ENCODE measurements around the gene APEX1. TPM values are rescaled to one million over a fixed set of nuclear protein-coding genes. Genes with fewer than 3 reads are reported as not detected.

APEX1 gene
- total RNA-seq, 1 experiment from 2014 or later, result 340 TPM

DNA sequence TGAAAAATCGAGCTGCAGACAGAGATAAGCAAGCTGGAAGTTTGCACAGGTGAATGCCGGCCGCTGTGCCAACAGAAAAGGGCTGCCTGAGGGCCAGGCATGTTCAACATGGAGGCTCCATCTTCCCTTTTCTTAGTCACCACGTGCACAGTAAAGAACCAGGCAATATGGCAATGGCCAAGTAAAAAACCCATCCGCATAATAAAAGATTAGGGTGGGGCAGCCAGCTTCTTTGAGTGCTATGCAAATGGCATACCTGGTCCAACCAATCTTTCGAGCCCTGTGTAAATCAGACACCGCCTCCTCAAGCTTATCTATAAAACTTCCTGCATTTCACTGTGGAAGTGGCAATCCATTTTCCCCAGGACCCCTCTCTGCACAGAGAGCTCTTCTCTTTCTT is 30.9 kb downstream of the APEX1 start:
- Histone ChIP-seq H3K23ac (ENCODE audit: insufficient read length, low read depth, low read length) (no peak overlapping the region), H2BK5ac (ENCODE audit: insufficient read length, low read length) (no peak overlapping the region), H3K27me3 (ENCODE audit: insufficient read depth, low read length) (no peaks in the 10 kb centered on the region), H4K20me1 (ENCODE audit: control insufficient read depth, insufficient read depth, insufficient read length) (no peaks in the 10 kb centered on the region), H3K79me2 (ENCODE audit: insufficient read depth, low read length) (no peaks in the 10 kb centered on the region), H4K5ac (ENCODE audit: insufficient read length, low read depth, low read length) (no peak overlapping the region), H3K4me1 (ENCODE audit: insufficient read depth, low read length) (peaks cover 7% of the 10 kb centered on the region; the same call in 1 of the 2 replicates), H4K8ac (replicated peaks; ENCODE audit: insufficient read length, low read depth, low read length) (no peak overlapping the region), H3K9ac (ENCODE audit: extremely low read depth, insufficient read length, low read length) (no peak overlapping the region), H3K23me2 (ENCODE audit: insufficient read length, low read depth, low read length, poor library complexity, severe bottlenecking) (no peaks in the 10 kb centered on the region), H3K27ac (ENCODE audit: insufficient read length, low read depth, low read length) (no peak overlapping the region), H2AFZ (ENCODE audit: low read length) (no peak overlapping the region), H3K9me3 (ENCODE audit: control insufficient read depth, low read depth, low read length) (no peaks in the 10 kb centered on the region), H2BK20ac (ENCODE audit: low read depth, low read length, poor library complexity, severe bottlenecking) (no peak overlapping the region), H2BK12ac (ENCODE audit: insufficient read length, low read depth, low read length) (peak overlapping the region; percentile 55), H3T11ph (ENCODE audit: low read length) (no peak overlapping the region), H2BK120ac (ENCODE audit: low read depth, low read length, poor library complexity, severe bottlenecking) (no peak overlapping the region), H3K79me1 (ENCODE audit: insufficient read depth, low read depth, low read length, poor library complexity, severe bottlenecking) (no peaks in the 10 kb centered on the region), H3K18ac (ENCODE audit: insufficient read length, low read depth, low read length) (peak overlapping the region; percentile 26), H3K4me2 (ENCODE audit: insufficient read depth, insufficient read length, low read length) (no peak overlapping the region), H2AK5ac (ENCODE audit: insufficient read length, low read length) (no peak overlapping the region), H3K4ac (ENCODE audit: low read depth, low read length) (no peak overlapping the region), H3K56ac (ENCODE audit: insufficient read length, low read depth, low read length) (no peak overlapping the region), H3K14ac (ENCODE audit: insufficient read depth, low read length) (peak overlapping the region; percentile 61; the same call in 1 of the 2 replicates), H2BK15ac (ENCODE audit: low read depth, low read length) (no peak overlapping the region), H4K91ac (ENCODE audit: insufficient read length, low read depth, low read length) (no peak overlapping the region)
- H3K27ac Mint-ChIP-seq, result no peak overlapping the region; a peak in 1 of 7 replicates
- H3K4me3 Mint-ChIP-seq, result no peak overlapping the region
- peak; percentile 43 for DNase-seq
- no peaks in the 10 kb centered on the region for H3K9me3 Mint-ChIP-seq
- peaks cover 50 to 56% of the 10 kb centered on the region in 2 experiments for H3K4me1 Mint-ChIP-seq
- H3K27me3 Mint-ChIP-seq (ENCODE audit: low read depth), result no peaks in the 10 kb centered on the region
- WGBS (ENCODE audit: extremely low coverage, insufficient read length, low lambda C conversion rate), result no CpG with 5 or more reads among the region's 7 CpGs
- no peaks in the 10 kb centered on the region; a peak in 1 of 7 replicates for H3K36me3 Mint-ChIP-seq (ENCODE audit: insufficient read depth in 1 of 3, low read depth in 3 of 3)
- TF ChIP-seq, protein P1, sequence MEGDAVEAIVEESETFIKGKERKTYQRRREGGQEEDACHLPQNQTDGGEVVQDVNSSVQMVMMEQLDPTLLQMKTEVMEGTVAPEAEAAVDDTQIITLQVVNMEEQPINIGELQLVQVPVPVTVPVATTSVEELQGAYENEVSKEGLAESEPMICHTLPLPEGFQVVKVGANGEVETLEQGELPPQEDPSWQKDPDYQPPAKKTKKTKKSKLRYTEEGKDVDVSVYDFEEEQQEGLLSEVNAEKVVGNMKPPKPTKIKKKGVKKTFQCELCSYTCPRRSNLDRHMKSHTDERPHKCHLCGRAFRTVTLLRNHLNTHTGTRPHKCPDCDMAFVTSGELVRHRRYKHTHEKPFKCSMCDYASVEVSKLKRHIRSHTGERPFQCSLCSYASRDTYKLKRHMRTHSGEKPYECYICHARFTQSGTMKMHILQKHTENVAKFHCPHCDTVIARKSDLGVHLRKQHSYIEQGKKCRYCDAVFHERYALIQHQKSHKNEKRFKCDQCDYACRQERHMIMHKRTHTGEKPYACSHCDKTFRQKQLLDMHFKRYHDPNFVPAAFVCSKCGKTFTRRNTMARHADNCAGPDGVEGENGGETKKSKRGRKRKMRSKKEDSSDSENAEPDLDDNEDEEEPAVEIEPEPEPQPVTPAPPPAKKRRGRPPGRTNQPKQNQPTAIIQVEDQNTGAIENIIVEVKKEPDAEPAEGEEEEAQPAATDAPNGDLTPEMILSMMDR (conservative IDR thresholded peaks at IDR 0.05), result no peak

Data from H9 (cell line).